Measurements from ENCODE around the gene IL24. TPM values are rescaled to one million over a fixed set of nuclear protein-coding genes. Genes with fewer than 3 reads are reported as not detected.

Gene IL24
- total and polyA plus RNA-seq, 10 of the 15 experiments (the other 5 are each of a cell fraction or from before 2014, with no cell fraction given), result 0.05 to 19.8 (median 0.35) TPM; not detected in 1

DNA sequence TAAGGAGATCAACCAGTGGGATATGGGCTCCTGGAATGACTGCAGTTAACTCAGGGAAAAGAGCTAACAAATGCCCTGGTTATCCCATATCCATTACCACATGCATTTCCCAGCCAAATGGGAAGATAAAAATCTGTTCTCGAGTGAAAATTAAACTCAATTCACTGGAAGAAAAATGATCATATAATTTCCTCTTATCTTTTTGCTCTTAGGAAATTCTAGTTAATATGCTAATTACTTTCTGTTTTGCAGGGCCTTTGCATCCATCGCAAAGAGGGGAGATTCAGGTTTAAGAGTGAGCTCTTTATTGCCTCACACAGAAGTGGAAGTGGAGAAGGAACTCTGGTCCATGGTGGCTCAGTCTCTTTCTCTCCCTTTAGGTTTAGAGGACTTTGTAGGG is 3.9 kb upstream of the IL24 start:
- no peak for ATAC-seq
- Histone ChIP-seq H3K4me1 (ENCODE audit: control insufficient read depth, insufficient read depth, low read length) (no peaks in the 10 kb centered on the region), H3K4me3 (no peak overlapping the region), H2AFZ (ENCODE audit: control insufficient read depth, low read depth, low read length) (no peak overlapping the region), H3K4me2 (ENCODE audit: control insufficient read depth, insufficient read depth) (no peak overlapping the region), H3K9me3 (replicated peaks; ENCODE audit: control insufficient read depth, insufficient read depth, low read length) (no peaks in the 10 kb centered on the region), H4K20me1 (ENCODE audit: control insufficient read depth, insufficient read depth) (no peaks in the 10 kb centered on the region), H3K27me3 (replicated peaks in 1 of 2; ENCODE audit: control insufficient read depth in 2 of 2, insufficient read depth in 2 of 2, low read length in 1 of 2) (no peaks in the 10 kb centered on the region), H3K27ac (ENCODE audit: control insufficient read depth, insufficient read depth) (no peak overlapping the region), H3K36me3 (ENCODE audit: control insufficient read depth in 2 of 2, insufficient read depth in 2 of 2, low read length in 1 of 2) (no peaks in the 10 kb centered on the region), H3K9ac (ENCODE audit: control insufficient read depth, insufficient read depth, low read length) (no peak overlapping the region), H3K79me2 (ENCODE audit: control insufficient read depth, insufficient read depth, low read length) (no peaks in the 10 kb centered on the region)
- WGBS (ENCODE audit: insufficient coverage, insufficient replicate concordance, low lambda C conversion rate, missing lambda C conversion rate), result 72% methylated on average over 2 of the region's 2 CpGs
- no peak for DNase-seq (ENCODE audit: low read depth, low spot score)
- in situ Hi-C loops (cut with MboI), result no loop called here
- ChIA-PET POLR2A (interaction anchor here (1.4 kb wide), 1 partner anchor 9 kb away, joined by 5 read pairs; no protein-coding TSS in a partner anchor), RAD21 (ENCODE audit: unreplicated experiment) (interaction anchor here (0.8 to 1.0 kb wide), 3 partner anchors 19 to 154 kb away, joined by 3 to 5 read pairs (median 3); partner anchors contain the start of gene IL20), SMC1A (ENCODE audit: uncharacterized antibody, unreplicated experiment) (interaction anchor here (1.9 to 2.5 kb wide), 2 partner anchors 19 to 21 kb away, joined by 8 to 11 read pairs; no protein-coding TSS in a partner anchor), CTCF (interaction anchor here (0.5 to 2.8 kb wide), 6 partner anchors 11 to 89 kb away, joined by 3 to 9 read pairs (median 3); no protein-coding TSS in a partner anchor)
- TF ChIP-seq PAX8 (IDR thresholded peaks at IDR 0.05) (no peak), TCF3 (IDR thresholded peaks at IDR 0.05; ENCODE audit: borderline replicate concordance, insufficient read depth, low read depth, low read length) (no peak), SUZ12 (IDR thresholded peaks at IDR 0.05; ENCODE audit: unreplicated experiment) (no peak), RUNX3 (IDR thresholded peaks at IDR 0.05; ENCODE audit: low read length) (no peak), TCF12 (IDR thresholded peaks at IDR 0.05; ENCODE audit: low read depth, low read length) (no peak), NRF1 (conservative IDR thresholded peaks at IDR 0.05; ENCODE audit: low read depth, low read length) (no peak)
- TF ChIP-seq, protein P1, sequence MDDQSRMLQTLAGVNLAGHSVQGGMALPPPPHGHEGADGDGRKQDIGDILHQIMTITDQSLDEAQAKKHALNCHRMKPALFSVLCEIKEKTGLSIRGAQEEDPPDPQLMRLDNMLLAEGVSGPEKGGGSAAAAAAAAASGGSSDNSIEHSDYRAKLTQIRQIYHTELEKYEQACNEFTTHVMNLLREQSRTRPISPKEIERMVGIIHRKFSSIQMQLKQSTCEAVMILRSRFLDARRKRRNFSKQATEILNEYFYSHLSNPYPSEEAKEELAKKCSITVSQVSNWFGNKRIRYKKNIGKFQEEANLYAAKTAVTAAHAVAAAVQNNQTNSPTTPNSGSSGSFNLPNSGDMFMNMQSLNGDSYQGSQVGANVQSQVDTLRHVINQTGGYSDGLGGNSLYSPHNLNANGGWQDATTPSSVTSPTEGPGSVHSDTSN (IDR thresholded peaks at IDR 0.05; ENCODE audit: insufficient replicate concordance, low read depth, low read length), result no peak
- intact Hi-C loops (cut with micrococcal nuclease; ENCODE audit: unreplicated experiment), result no loop called here
- no TSS peak for BruUV-seq (replicated peaks)
- no peak for FAIRE-seq
